Ovary (tissue), 9 donors: ENCODE results near the gene ZIC5. TPM values are rescaled to one million over a fixed set of nuclear protein-coding genes. Genes with fewer than 3 reads are reported as not detected.

ENCODE experiments used
- DNase-seq, 5 donors: peaks; one replicate each; pipeline ENCODE4 v3.0.0-alpha.2; 2019 to 2020
- H3K27ac ChIP-seq, 2 donors: fragments of 200-600 bp; one replicate each; pipeline versions ENCODE4 v1.5.1 to v1.8.0; 2019 to 2022
- H3K27me3 ChIP-seq: fragments of 200-600 bp; one replicate; pipeline ENCODE4 v1.8.0; 2022
- H3K36me3 ChIP-seq: fragments of 200-600 bp; sonication (generic); one replicate; pipeline ENCODE4 v1.5.1; 2019
- H3K4me1 ChIP-seq: one replicate; pipeline ENCODE4 v1.8.1; 2013; ENCODE audit warnings: mild to moderate bottlenecking, moderate library complexity; ENCODE audit not compliant: insufficient read depth
- H3K4me3 ChIP-seq: fragments of 200-600 bp; sonication (generic); one replicate; pipeline ENCODE4 v1.5.1; 2017
- H3K9me3 ChIP-seq, 2 donors: fragments of 200-600 bp in 1 of 2; sonication (generic) in 1 of 2; one replicate each; pipeline versions ENCODE4 v1.5.1 to v1.8.1; 2013 to 2019; ENCODE audit warnings: mild to moderate bottlenecking in 1 of 2, moderate library complexity in 1 of 2
- CTCF ChIP-seq, 3 donors: fragments of 450-650 bp in 2 of 3; fragments of 200-600 bp in 1 of 3; IDR thresholded peaks; one replicate each; pipeline versions ENCODE4 v1.5.1 to v1.8.0; 2016 to 2022; ENCODE audit warnings: antibody characterized with exemption in 3 of 3, mild to moderate bottlenecking in 1 of 3
- EP300 ChIP-seq: sonication (generic); formaldehyde crosslinking; IDR thresholded peaks from one replicate; pipeline ENCODE4 v1.6.1; 2017; ENCODE audit warnings: antibody characterized with exemption
- POLR2A ChIP-seq: fragments of 450-650 bp; IDR thresholded peaks from one replicate; pipeline ENCODE4 v1.6.1; 2017; ENCODE audit warnings: antibody characterized with exemption, mild to moderate bottlenecking, moderate library complexity
- WGBS, 3 donors: extraction: QIAGEN DNeasy Blood & Tissue Kit in 1 of 3; methylation state at CpG; one replicate each; pipeline versions ENCODE4 v1.1.5 to v1.1.7; 2013 to 2017; 5-methylcytosine and 5-hydroxymethylcytosine counted together
- intact Hi-C, 4 donors: fragments of 100-400 bp; cut with DNase I; formaldehyde crosslinking; loops; one replicate each; pipeline versions ENCODE4 v1.11.0 to v1.15.1; 2022 to 2023
- polyA plus RNA-seq, 2 donors: library from polyadenylated mRNA; stranded (reverse); fragments of 200-250 nt in 1 of 2; fragments of 350-450 nt in 1 of 2; fragmentation: Illumina TruSeq in 1 of 2; extraction: RNeasy Lipid Tissue Mini Kit (QIAGEN cat#74804) in 1 of 2; gene quantifications; one replicate each; pipeline ENCODE4 v1.2.3, GENCODE V29; 2013 to 2014
- total RNA-seq, 7 donors: library from RNA; depleted of rRNA in 2 of 7; stranded (reverse); fragments of >200 nt in 2 of 7; fragmentation: NEBNext Ultra II Directional in 3 of 7; extraction: Animal tissue kit (Norgen Biotek cat#: 25700) in 3 of 7; gene quantifications; one replicate each; pipeline versions ENCODE4 v1.1.0 to v1.2.4, GENCODE V29; 2016 to 2023
- donor health status: DM: no; HTN: no; CAD: no; lungs with moderate emphysema.
- donor health status: DM: no; HTN: no; CAD: no.
- donor health status: Bipolar disorder and iron deficiency.
- donor health status: DM: yes; HTN: yes; CAD: no.
- donor health status: DM: no; HTN: no; CAD: no.
- donor health status: DM: yes; HTN: yes; CAD: no.

The ZIC5 gene
- total and polyA plus RNA-seq, 9 donors = 0.10 to 0.11 TPM; not detected in 7

DNA sequence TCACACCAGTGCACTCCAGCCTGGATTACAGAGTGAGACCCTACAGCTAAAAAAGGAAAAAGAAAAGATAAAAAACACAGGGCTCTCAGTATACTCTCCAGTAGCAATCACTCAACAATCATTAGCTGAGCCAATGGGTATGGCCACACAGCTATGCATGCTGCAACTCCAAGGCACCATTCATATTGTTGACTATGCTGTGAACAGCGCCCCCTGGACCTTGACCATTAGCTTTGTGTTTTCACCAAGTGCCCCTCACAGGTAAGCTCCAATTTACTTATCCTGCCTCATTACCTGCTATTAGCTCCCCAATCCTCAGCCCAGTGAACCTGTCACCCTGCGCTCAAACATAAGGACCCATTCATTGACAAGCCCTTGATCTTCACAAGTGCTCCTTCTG lies 35.8 kb downstream of the ZIC5 start:
- Histone ChIP-seq H3K9me3 (no peaks in the 10 kb centered on the region), H3K27ac (no peak overlapping the region), H3K4me3 (no peak overlapping the region), H3K4me1 (no peaks in the 10 kb centered on the region), H3K27me3 (no peaks in the 10 kb centered on the region), H3K36me3 (no peaks in the 10 kb centered on the region)
- WGBS, 3 donors = 50 to 90% (median 88%) methylated on average over 2 of the region's 2 CpGs
- TF ChIP-seq CTCF (IDR thresholded peaks at IDR 0.05) = no peak
- TF ChIP-seq EP300 = no peak
- no peak for TF ChIP-seq POLR2A
- no peak for DNase-seq
- intact Hi-C loops = no loop called here

DNA sequence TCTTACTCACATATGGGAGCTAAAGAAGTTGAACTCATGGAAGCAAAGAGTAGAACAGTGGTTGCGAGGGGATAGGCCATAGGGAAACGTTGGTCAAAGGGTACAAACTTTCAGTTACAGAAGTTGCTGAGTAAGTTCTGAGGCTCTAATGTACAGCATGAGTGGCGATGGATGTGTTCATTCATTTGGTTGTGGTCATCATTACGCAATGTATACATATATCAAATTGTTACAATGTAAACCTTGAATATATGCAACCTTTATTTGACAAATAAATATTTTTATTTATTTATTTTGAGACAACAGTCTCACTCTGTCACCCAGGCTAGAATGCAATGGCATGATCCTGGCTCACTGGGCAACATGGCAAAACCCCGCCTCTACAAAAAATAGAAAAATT lies 38.7 kb downstream of the ZIC5 start:
- TF ChIP-seq EP300 (no peak), POLR2A (no peak), CTCF (IDR thresholded peaks at IDR 0.05) (no peak)
- Histone ChIP-seq H3K36me3 (no peaks in the 10 kb centered on the region), H3K4me1 (no peaks in the 10 kb centered on the region), H3K9me3 (no peaks in the 10 kb centered on the region), H3K27ac (no peak overlapping the region), H3K27me3 (no peaks in the 10 kb centered on the region), H3K4me3 (no peak overlapping the region)
- 88 to 92% (median 89%) methylated on average over 5 of the region's 5 CpGs for WGBS, 3 donors
- DNase-seq = no peak
- intact Hi-C loops = no loop called here

GRCh38 chr13:99930925-99931324 lies 40.6 kb downstream of the ZIC5 start:
- TF ChIP-seq POLR2A (no peak), CTCF (IDR thresholded peaks at IDR 0.05) (no peak)
- no peaks in the 10 kb centered on the region for H3K27me3 ChIP-seq
- 83 to 90% (median 83%) methylated on average over 5 of the region's 5 CpGs for WGBS, 3 donors
- no peaks in the 10 kb centered on the region for H3K4me1 ChIP-seq
- intact Hi-C loops = no loop called here
- DNase-seq = no peak
- H3K27ac ChIP-seq = no peak overlapping the region
- H3K4me3 ChIP-seq = no peak overlapping the region
- no peaks in the 10 kb centered on the region for H3K36me3 ChIP-seq
- no peaks in the 10 kb centered on the region for H3K9me3 ChIP-seq

- Histone ChIP-seq H3K27me3 (no peaks in the 10 kb centered on the region), H3K9me3 (no peaks in the 10 kb centered on the region), H3K27ac (no peak overlapping the region), H3K4me3 (no peak overlapping the region), H3K36me3 (no peaks in the 10 kb centered on the region), H3K4me1 (no peaks in the 10 kb centered on the region)
- DNase-seq = no peak
- 80 to 91% (median 80%) methylated on average over 7 of the region's 7 CpGs for WGBS, 3 donors
- intact Hi-C loops = no loop called here
- TF ChIP-seq EP300 (no peak), CTCF (IDR thresholded peaks at IDR 0.05) (no peak), POLR2A (no peak)
These were observed 41.7 kb downstream of the ZIC5 start for GRCh38 chr13:99929866-99930265.
